ENCODE measurements around the gene ARHGEF7.
"Not testable (repeated sequence)": the region's sequence is repeated elsewhere in the genome, so short reads cannot be mapped to it uniquely, and the experiment has no call there.

The ARHGEF7 gene

GRCh38 chr13:111252446-111253364 lies 137.6 kb downstream of the ARHGEF7 start:
- DNase-seq (ENCODE audit: low spot score): no peak

GRCh38 chr13:111253365-111253872 lies 138.3 kb downstream of the ARHGEF7 start:
- DNase-seq (ENCODE audit: low spot score): no peak

GRCh38 chr13:111255228-111255790 lies 140.2 kb downstream of the ARHGEF7 start:
- no peak for DNase-seq (ENCODE audit: low spot score)

- no peak for DNase-seq (ENCODE audit: low spot score)
Measured at GRCh38 chr13:111256458-111256857, 141.3 kb downstream of the ARHGEF7 start.

GRCh38 chr13:111256946-111257345 lies 141.8 kb downstream of the ARHGEF7 start:
- no peak for DNase-seq (ENCODE audit: low spot score)

GRCh38 chr13:111257899-111258298 lies 142.8 kb downstream of the ARHGEF7 start:
- not testable (repeated sequence) for DNase-seq (ENCODE audit: low spot score)

GRCh38 chr13:111258637-111259036 lies 143.5 kb downstream of the ARHGEF7 start:
- no peak for DNase-seq (ENCODE audit: low spot score)

- no peak for DNase-seq (ENCODE audit: low spot score)
Measured at GRCh38 chr13:111259058-111259457, 143.9 kb downstream of the ARHGEF7 start.

GRCh38 chr13:111261326-111261725 lies 146.2 kb downstream of the ARHGEF7 start:
- DNase-seq (ENCODE audit: low spot score): no peak

- DNase-seq (ENCODE audit: low spot score): no peak
Measured at GRCh38 chr13:111262281-111262680, 147.2 kb downstream of the ARHGEF7 start.

GRCh38 chr13:111262715-111263114 lies 147.6 kb downstream of the ARHGEF7 start:
- no peak for DNase-seq (ENCODE audit: low spot score)

- DNase-seq (ENCODE audit: low spot score): no peak
Measured at GRCh38 chr13:111263566-111263965, 148.5 kb downstream of the ARHGEF7 start.

GRCh38 chr13:111265006-111265700 lies 150.0 kb downstream of the ARHGEF7 start:
- no peak for DNase-seq (ENCODE audit: low spot score)

GRCh38 chr13:111265701-111266035 lies 150.6 kb downstream of the ARHGEF7 start:
- DNase-seq (ENCODE audit: low spot score): no peak

- DNase-seq (ENCODE audit: low spot score): no peak
Measured at GRCh38 chr13:111267205-111267604, 152.1 kb downstream of the ARHGEF7 start.

- DNase-seq (ENCODE audit: low spot score): no peak
Measured at GRCh38 chr13:111267784-111268183, 152.7 kb downstream of the ARHGEF7 start.

- DNase-seq (ENCODE audit: low spot score): no peak
Measured at GRCh38 chr13:111269508-111269907, 154.4 kb downstream of the ARHGEF7 start.

GRCh38 chr13:111270126-111270525 lies 155.0 kb downstream of the ARHGEF7 start:
- DNase-seq (ENCODE audit: low spot score): no peak

- no peak for DNase-seq (ENCODE audit: low spot score)
Measured at GRCh38 chr13:111270765-111271698, 155.9 kb downstream of the ARHGEF7 start.

- no peak for DNase-seq (ENCODE audit: low spot score)
Measured at GRCh38 chr13:111272117-111272516, 157.0 kb downstream of the ARHGEF7 start.

GRCh38 chr13:111275382-111275781 lies 160.3 kb downstream of the ARHGEF7 start:
- DNase-seq (ENCODE audit: low spot score): no peak

All from CD4-positive, alpha-beta T cell treated with Interleukin-6 at 100 ng/mL for 8 hours (primary cell).